Smooth muscle cell of the coronary artery (primary cell): ENCODE measurements around the gene ALOX12. TPM values are rescaled to one million over a fixed set of nuclear protein-coding genes. Genes with fewer than 3 reads are reported as not detected.

ENCODE experiments used
- total RNA-seq: library from RNA; depleted of rRNA; stranded (reverse); fragments of >200 nt; gene quantifications from 2 replicates; pipeline ENCODE4 v1.2.3, GENCODE V29; 2014; ENCODE audit warnings: low replicate concordance

Gene ALOX12
- total RNA-seq: under 0.01 TPM in 1 of 2 replicates, not detected in the other

DNA sequence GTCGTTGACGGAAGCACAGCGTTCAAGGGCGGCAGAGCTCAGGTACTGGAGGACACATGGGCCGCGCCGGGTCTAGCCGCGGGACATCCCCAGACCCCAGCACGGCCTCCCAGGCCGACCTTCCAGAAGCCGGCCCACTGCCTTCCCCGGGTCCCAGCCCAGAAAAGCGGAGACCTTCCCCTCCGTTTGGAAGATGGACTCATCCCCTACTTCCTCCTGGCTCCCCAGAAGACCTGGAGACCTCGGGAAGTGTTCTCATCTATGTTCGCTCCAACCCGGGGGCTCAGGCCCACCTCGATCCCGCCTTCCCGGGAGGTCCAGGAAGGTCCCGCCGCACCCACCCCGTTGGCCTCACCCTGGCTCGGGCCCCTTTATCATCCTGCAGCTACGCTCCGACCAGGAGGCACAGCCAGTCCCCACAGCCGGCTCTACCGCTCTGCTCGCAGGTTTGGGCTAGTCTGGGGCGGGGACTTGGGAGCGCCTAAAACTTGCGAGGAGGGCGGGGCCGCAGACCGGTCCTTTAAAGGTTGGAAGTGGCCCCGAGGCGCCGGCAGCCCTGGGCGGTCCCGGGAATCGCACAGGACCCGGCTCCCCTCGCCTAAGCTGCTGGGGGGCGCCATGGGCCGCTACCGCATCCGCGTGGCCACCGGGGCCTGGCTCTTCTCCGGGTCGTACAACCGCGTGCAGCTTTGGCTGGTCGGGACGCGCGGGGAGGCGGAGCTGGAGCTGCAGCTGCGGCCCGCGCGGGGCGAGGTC is at the start of gene ALOX12:
Gene ALOX12, plus strand, starts transcription at position 550 of the 756 bp plus-strand sequence. Its CDS starts 69 bp downstream, at position 619.

GRCh38 chr17:7022781-7023571 is 27.1 kb downstream of the ALOX12 start, which contains the start of gene BCL6B:
TSS of gene BCL6B (plus strand) at chr17:7023050. CDS start at chr17:7023672, 622 bp downstream.

GRCh38 chr17:7035591-7036368 is 39.9 kb downstream of the ALOX12 start, which contains the start of gene SLC16A13:
TSS of gene SLC16A13 (plus strand) at chr17:7036015. CDS start at chr17:7036383, 368 bp downstream.

DNA sequence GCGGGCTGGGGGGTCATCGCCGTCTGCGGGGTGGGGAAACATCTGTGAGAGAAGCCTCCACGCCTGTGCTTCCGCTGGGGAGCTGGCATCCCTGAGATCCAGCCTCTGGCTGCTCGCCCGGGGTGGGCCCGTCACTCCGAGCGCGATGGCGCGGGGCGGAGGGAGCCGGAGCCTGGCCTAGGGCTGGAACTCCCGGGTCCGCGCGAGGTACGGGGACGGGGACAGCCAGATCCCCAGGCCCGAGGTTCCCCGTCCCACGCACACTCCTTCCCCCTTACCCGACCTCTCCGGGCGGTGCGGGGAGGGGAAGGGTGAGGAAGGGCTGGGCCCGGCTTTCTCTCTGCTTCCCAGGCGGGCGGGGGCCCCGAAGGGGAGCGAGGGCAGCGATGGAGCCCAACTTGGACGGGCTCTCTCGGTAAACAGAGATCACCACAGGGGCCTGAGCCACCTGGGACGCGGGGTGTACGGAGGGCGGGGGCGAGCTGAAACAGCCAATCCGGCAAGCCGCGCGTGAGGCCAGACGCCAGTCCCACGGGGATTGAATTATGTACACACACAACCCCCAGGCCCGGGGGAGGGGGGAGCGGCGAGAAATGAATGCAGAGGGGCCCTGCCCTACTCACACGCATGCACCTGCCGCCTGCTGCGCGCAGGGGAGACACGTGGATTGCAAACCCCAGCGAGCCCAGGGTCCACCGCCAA is 47.8 kb downstream of the ALOX12 start, which contains the start of gene SLC16A11:
Gene SLC16A11, minus strand, starts transcription at position 596 of the 702 bp plus-strand sequence. Its CDS starts 579 bp downstream, at position 17.

Other genes starting within 250 kb of the ALOX12 start
- gene XAF1, start 240.0 kb upstream of the ALOX12 start, total RNA-seq: 23.2 and 59.9 TPM in 2 replicates
- gene FBXO39, start 219.8 kb upstream of the ALOX12 start, total RNA-seq: 0.08 and 0.82 TPM in 2 replicates
- gene TEKT1, start 164.3 kb upstream of the ALOX12 start, total RNA-seq: not detected in 2 replicates
- gene RNASEK, start 16.6 kb downstream of the ALOX12 start, total RNA-seq: 23.3 and 44.7 TPM in 2 replicates
- 0.30 and 0.47 TPM in 2 replicates for gene BCL6B, start 27.0 kb downstream of the ALOX12 start, total RNA-seq
- 0.12 and 0.23 TPM in 2 replicates for gene SLC16A13, start 40.0 kb downstream of the ALOX12 start, total RNA-seq
- gene SLC16A11, start 48.0 kb downstream of the ALOX12 start, total RNA-seq: 0.08 and 0.12 TPM in 2 replicates
- gene CLEC10A, start 84.2 kb downstream of the ALOX12 start, total RNA-seq: 0.70 TPM in 1 of 2 replicates, not detected in the other
- not detected in 2 replicates for gene ASGR2, start 118.8 kb downstream of the ALOX12 start, total RNA-seq
- under 0.01 and 0.68 TPM in 2 replicates for gene ASGR1, start 183.3 kb downstream of the ALOX12 start, total RNA-seq
- gene DLG4, start 223.8 kb downstream of the ALOX12 start, total RNA-seq: 8.3 and 20.8 TPM in 2 replicates
- gene ACADVL, start 223.9 kb downstream of the ALOX12 start, total RNA-seq: 248 and 288 TPM in 2 replicates
- gene DVL2, start 238.5 kb downstream of the ALOX12 start, total RNA-seq: 56.3 and 89.0 TPM in 2 replicates
- gene PHF23, start 243.4 kb downstream of the ALOX12 start, total RNA-seq: 38.3 and 41.2 TPM in 2 replicates
- gene GABARAP, start 246.4 kb downstream of the ALOX12 start, total RNA-seq: 180 and 222 TPM in 2 replicates